HAP-1 (cell line): ENCODE data around the gene PTX4.
"Not testable (repeated sequence)": the region's sequence is repeated elsewhere in the genome, so short reads cannot be mapped to it uniquely, and the experiment has no call there.

Experiments
- DNase-seq, 2 experiments: peaks; one replicate each; pipeline ENCODE4 v3.0.0-alpha.2; 2016 to 2020; ENCODE audit warnings: low spot score in 2 of 2
- H3K27me3 ChIP-seq: fragments of 250-450 bp; sonication (Bioruptor Pico); 2 replicates; pipeline ENCODE4 v1.5.1; 2020; ENCODE audit warnings: low read depth, mild to moderate bottlenecking, moderate library complexity
- H3K36me3 ChIP-seq: fragments of 250-450 bp; sonication (Bioruptor Pico); replicated peaks from 2 replicates; pipeline ENCODE4 v1.5.1; 2020; ENCODE audit warnings: mild to moderate bottlenecking
- H3K4me1 ChIP-seq: fragments of 250-450 bp; sonication (Bioruptor Pico); 2 replicates; pipeline ENCODE4 v1.5.1; 2020; ENCODE audit warnings: mild to moderate bottlenecking
- H3K4me3 ChIP-seq: fragments of 250-450 bp; sonication (Bioruptor Pico); 2 replicates; pipeline ENCODE4 v1.5.1; 2020; ENCODE audit warnings: mild to moderate bottlenecking, moderate library complexity
- H3K9me3 ChIP-seq: fragments of 250-450 bp; sonication (Bioruptor Pico); 2 replicates; pipeline ENCODE4 v1.5.1; 2020; ENCODE audit warnings: mild to moderate bottlenecking, moderate library complexity
- in situ Hi-C: fragments of 300-500 bp; cut with MboI; formaldehyde crosslinking; loops from 3 replicates; pipeline ENCODE4 v1.14.3; 2020; ENCODE audit warnings: low sequenced_read_pairs, inconsistent platforms, mixed read lengths

PTX4 gene

DNA sequence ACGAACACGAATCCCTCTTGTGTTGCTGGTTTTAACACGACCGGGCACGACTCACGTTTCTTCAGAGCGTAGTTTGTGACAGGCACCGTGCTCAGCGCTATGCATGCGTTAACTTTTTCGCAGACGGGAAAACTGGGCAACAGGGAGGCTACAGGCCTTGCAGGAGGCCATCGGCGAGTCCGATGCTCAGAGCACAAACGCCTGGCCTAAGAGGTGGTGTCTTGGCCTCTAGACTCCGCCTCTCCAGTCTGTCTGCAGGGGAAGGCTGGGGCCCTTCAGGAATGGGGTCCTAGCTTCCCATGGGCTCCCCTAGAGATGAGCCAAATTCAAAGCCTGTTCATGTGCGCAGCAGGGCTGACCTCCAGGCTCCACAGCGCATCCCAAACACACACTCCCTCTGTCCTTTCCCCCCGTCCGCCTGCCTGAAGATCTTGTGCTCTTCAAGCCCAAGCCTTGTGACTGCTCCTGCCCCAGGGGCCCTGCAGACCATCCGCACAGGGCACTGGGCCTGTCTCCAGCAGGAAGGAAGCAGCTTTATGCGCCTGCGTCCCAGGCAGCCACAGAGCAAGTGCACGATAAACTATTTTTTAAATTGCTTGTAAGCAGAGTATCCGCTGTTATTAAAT, 17.1 kb downstream of the PTX4 start:
- Histone ChIP-seq H3K9me3 (no peaks in the 10 kb centered on the region), H3K4me1 (peaks cover 16% of the 10 kb centered on the region)

DNA sequence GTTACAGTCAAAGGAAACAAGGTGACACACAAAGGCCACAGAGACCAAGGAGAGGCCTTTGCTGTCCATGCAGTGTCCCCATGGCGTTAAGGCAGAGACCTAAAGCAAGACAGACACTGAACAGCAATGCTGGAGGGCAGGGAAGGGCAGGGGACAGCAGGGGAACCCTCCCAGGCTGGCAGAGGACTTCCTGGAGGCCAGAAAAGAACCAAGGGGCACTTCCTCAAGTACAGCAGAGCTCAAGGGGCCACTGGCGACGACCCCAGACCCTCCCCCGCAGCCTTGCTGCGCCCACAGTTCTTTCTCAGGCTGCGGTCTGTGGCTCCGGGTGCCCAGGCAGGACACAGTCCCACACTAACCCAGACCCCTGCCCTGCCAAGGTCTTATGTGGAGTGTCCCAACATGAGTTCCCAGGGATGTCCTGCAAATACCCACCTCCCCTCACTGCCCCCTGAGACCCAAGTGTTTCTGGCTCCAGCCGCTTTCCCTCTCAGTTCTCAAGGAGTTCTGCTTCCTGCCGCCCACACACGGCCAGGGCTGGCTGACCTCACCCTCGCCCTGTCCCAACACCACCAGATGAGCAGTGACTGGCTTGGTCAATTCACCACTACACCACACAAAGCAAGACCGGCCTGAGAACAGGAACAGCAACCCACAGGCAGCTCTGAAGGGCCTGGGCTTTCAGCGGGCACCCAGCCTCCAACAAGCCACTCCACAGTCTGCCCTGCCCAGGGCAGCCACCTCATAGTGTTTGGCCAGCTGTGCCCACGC, 18.1 kb downstream of the PTX4 start:
- Histone ChIP-seq H3K4me3 (no peak overlapping the region), H3K9me3 (no peaks in the 10 kb centered on the region), H3K27me3 (no peaks in the 10 kb centered on the region), H3K36me3 (no peaks in the 10 kb centered on the region), H3K4me1 (peaks cover 15% of the 10 kb centered on the region)
- DNase-seq: no peak
- in situ Hi-C loops: no loop called here

More for the DNA sequence above, 17.1 kb downstream of the PTX4 start:
- H3K36me3 ChIP-seq: no peaks in the 10 kb centered on the region
- H3K4me3 ChIP-seq: no peak overlapping the region
- H3K27me3 ChIP-seq: no peaks in the 10 kb centered on the region
- no peak for DNase-seq
- in situ Hi-C loops: no loop called here

DNA sequence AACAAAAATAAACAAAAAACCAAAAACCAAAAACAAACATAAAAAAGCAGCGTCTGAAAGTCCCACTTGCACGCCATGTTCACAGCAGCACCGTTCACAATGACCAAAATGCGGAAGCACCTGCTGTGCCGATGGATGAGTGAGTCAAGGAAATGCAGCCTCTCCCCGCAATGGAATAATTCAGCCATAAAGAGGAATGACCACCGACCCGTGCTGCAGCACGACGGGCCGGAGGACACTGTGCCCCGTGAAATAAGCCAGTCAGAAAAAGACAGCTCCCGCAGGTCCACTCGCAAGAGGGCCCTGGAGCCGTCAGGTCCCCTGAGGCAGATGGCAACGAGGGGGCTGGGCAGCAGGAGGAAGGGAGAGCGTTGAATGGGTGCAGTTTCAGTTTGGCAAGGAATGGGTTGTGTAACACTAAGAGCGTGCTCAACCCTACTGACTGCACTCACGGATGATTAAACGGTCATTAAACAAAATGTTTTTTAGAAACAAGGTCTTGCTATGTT, 19.0 kb downstream of the PTX4 start:
- H3K9me3 ChIP-seq: no peaks in the 10 kb centered on the region
- in situ Hi-C loops: no loop called here
- H3K36me3 ChIP-seq: no peaks in the 10 kb centered on the region
- no peak overlapping the region for H3K4me3 ChIP-seq
- no peak for DNase-seq
- H3K27me3 ChIP-seq: no peaks in the 10 kb centered on the region
- H3K4me1 ChIP-seq: peaks cover 8% of the 10 kb centered on the region

DNA sequence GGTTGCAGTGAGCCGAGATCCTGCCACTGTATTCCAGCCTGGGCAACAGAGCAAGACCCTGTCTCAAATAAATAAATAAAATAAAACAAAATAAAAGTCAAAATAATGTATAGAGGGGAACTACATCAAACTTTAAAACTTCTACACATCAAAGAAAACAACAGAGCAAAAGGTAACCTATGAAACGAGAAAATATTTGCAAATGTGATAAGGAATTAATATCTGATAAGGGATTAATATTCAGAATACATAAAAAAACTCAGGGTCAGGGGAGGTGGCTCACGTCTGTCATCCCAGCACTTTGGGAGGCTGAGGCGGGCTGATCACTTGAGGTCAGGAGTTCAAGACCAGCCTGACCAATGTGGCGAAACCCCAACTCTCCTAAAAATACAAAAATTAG, 19.6 kb downstream of the PTX4 start:
- in situ Hi-C loops, H3K4me1 ChIP-seq, H3K36me3 ChIP-seq, H3K4me3 ChIP-seq, DNase-seq, H3K9me3 ChIP-seq, H3K27me3 ChIP-seq: not testable (repeated sequence)

DNA sequence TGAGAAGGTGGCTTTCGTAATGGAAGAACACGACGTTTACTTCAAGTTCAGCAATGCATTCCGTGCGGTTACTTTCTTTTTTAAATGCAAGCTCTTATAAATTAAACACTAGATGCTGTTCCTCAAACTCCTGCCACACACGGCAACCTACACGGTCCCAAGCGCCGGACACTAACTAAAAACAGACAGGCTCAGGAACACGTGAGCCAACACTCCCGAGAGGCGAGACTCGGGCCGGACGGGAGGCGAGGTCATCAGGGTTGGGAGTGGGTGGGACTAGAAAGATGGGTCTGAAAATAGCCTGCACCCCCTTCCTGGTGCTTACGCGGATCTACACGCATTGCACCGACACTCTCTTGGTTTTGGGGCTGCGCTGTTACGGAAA, 20.3 kb downstream of the PTX4 start:
- no peaks in the 10 kb centered on the region; the same call in 1 of the 2 replicates for H3K4me1 ChIP-seq
- H3K36me3 ChIP-seq: no peaks in the 10 kb centered on the region
- in situ Hi-C loops: no loop called here
- DNase-seq: no peak
- H3K27me3 ChIP-seq: no peaks in the 10 kb centered on the region
- H3K9me3 ChIP-seq: no peaks in the 10 kb centered on the region
- H3K4me3 ChIP-seq: no peak overlapping the region

DNA sequence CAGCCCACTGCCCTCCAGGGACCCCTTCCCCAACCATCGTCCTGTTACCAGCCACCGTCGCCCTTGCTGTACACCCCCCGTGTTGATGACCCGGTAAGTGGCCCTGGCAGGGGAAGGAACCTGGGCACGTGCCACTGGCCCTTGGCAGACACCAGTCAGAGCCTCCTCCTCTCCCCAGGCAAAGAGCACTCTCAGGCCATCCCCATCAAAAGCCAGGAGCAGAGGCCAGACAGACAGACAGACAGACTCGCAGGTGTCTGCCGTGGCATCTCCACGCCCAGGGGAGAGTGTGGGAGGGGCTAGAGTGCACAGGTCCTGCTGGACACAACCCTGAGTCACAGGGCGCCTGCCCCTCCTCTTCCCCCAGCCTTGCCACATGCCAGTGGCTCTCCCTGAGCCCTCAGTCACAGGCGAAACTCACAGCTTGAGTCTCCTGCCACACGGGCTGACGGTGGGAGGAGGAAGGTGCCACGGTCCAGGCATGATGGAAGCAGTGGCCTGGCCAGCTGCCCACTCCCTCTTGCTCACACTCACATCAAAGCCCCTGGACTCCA, 21.7 kb downstream of the PTX4 start:
- Histone ChIP-seq H3K27me3 (no peaks in the 10 kb centered on the region), H3K4me1 (no peaks in the 10 kb centered on the region), H3K9me3 (no peaks in the 10 kb centered on the region), H3K36me3 (no peaks in the 10 kb centered on the region), H3K4me3 (no peak overlapping the region)
- DNase-seq: no peak
- in situ Hi-C loops: no loop called here

DNA sequence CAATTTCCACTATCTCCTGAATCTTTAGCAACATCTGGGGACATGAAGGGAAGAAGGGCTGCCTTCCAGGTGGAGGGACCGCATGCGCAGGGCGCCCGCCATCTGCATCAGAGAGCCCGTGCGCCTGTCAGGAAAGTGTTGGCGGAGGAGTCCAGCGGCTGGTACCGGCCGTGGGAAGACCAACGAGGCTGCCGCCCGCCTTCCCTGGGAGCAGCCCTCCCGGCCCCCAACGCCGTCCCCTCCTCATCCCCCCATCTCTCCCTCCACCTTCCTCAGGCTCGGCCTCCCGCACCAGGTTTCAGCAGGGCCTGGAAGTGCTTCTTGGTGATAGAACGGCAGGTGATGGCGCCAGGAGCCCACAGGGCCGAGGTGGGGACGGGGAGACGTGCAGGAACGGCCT, 22.7 kb downstream of the PTX4 start:
- Histone ChIP-seq H3K4me1 (no peaks in the 10 kb centered on the region), H3K9me3 (no peaks in the 10 kb centered on the region), H3K4me3 (no peak overlapping the region), H3K27me3 (no peaks in the 10 kb centered on the region), H3K36me3 (peaks cover 5% of the 10 kb centered on the region; the same call in 1 of the 2 replicates)
- in situ Hi-C loops: no loop called here
- DNase-seq: no peak

DNA sequence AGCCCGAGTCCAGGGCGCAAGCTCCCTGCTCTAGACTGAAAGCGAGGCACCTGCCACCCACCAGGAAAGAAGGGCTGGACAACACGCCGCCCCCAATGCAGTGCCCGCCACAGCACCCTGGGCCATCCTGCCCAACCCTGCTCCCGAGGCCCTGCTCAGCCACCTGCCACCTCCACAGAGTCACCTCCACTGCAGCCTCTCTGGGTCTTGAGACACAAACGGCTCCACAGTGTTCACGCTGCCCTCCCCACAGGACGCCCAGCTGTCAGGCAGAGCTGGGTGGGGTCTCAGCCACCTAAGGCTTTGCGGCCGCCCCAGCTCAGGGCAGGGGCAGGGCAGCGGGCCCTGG, 23.2 kb downstream of the PTX4 start:
- Histone ChIP-seq H3K4me1 (no peaks in the 10 kb centered on the region), H3K9me3 (no peaks in the 10 kb centered on the region), H3K27me3 (no peaks in the 10 kb centered on the region), H3K4me3 (no peak overlapping the region), H3K36me3 (peaks cover 9% of the 10 kb centered on the region; the same call in 1 of the 2 replicates)
- DNase-seq: no peak
- in situ Hi-C loops: no loop called here

DNA sequence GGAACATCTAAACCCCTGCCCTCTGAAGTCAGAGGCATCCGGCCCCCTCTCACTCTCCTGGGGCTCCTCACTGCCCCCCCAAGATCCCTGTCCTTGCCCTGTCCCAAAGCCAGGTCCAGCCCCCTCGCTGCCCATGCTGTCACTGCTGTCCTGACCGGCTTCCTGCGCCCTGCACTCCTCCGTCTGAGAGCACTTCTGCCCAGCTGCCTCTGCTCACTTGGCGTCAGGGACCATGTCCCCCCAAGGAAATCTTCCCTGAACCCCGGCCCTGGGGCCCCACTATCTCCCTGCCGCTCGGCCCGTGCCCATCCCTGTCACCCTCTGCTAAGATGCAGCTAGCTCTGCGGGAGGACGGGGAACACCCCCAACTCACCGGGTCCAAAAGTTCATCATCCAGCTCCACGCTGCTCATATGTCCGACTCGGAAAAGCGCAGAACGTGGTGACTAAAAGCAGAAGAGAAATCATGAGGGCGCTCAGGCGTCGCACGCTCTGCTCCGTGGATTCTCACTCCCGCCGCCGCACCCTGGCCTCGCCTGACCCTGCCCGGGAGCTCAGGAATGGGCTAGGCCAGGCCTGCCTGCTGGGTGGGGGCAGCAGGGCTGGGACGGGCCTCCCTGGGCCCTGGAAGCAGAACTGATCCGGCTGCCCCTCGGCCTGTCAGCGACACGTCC, 23.7 kb downstream of the PTX4 start:
- no peaks in the 10 kb centered on the region for H3K4me1 ChIP-seq

DNA sequence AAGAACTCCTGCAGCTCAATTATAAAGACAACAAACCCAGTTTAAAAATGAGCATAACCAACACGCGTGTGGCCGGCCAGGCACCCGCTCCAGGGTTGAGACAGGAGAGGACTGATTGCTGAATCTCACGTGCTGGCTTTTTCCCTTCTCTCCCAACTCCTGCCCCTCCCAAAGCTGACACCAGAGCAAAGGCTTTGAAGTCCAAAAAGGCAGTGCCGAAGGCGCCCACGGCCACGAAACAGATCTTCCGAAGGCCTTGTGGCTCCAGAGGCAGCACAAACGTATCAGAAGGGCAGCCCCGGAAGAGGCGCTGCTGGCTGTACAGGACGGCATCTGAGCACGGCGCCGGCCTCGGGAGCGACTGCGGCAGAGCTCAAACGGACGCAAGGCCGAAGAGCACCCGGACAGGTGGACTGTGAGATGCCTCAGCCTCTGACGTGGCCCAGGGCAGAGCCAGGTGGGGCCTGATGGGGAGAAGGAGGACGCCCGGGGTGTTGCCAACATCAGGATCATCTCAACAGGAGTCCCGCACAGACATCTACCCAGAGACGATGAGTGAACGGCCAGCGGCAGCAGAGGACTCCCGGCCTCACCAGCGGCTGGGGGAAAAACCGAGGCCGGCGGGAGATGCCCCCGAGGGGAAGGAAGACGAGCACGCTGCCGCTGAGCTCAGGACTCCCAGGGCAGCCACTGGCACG, 24.4 kb downstream of the PTX4 start:
- H3K27me3 ChIP-seq: no peaks in the 10 kb centered on the region
- no peak for DNase-seq
- no peak overlapping the region for H3K4me3 ChIP-seq
- no peaks in the 10 kb centered on the region for H3K9me3 ChIP-seq
- peaks cover 9% of the 10 kb centered on the region; the same call in 1 of the 2 replicates for H3K36me3 ChIP-seq
- in situ Hi-C loops: no loop called here
- H3K4me1 ChIP-seq: no peaks in the 10 kb centered on the region

More for the DNA sequence above, 23.7 kb downstream of the PTX4 start:
- Histone ChIP-seq H3K9me3 (no peaks in the 10 kb centered on the region), H3K4me3 (no peak overlapping the region), H3K36me3 (peaks cover 9% of the 10 kb centered on the region; the same call in 1 of the 2 replicates), H3K27me3 (no peaks in the 10 kb centered on the region)
- in situ Hi-C loops: no loop called here
- no peak for DNase-seq

DNA sequence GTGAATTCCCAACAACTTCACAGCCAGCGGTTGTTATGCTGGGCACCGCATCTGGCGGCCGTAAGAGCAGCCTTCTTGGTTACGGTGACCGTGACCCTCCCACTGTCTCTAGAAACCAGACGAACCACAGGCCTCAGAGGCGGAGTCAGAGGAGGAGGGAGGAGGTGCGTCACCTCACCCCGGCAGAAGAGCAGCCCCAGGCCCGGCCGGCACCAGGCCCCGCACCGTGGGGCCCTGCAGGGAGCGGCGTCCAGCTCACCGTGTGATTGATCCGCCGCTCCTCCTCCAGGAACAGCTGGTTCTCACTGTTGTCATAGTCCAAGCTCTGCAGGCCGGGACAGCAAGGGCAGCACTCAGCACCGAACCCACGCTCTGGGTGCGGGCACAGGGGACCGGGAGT, 27.6 kb downstream of the PTX4 start:
- peaks cover 9% of the 10 kb centered on the region; the same call in 1 of the 2 replicates for H3K36me3 ChIP-seq
- H3K27me3 ChIP-seq: no peaks in the 10 kb centered on the region
- H3K4me3 ChIP-seq: no peak overlapping the region
- no peaks in the 10 kb centered on the region for H3K9me3 ChIP-seq
- DNase-seq: no peak
- H3K4me1 ChIP-seq: no peaks in the 10 kb centered on the region
- in situ Hi-C loops: no loop called here

DNA sequence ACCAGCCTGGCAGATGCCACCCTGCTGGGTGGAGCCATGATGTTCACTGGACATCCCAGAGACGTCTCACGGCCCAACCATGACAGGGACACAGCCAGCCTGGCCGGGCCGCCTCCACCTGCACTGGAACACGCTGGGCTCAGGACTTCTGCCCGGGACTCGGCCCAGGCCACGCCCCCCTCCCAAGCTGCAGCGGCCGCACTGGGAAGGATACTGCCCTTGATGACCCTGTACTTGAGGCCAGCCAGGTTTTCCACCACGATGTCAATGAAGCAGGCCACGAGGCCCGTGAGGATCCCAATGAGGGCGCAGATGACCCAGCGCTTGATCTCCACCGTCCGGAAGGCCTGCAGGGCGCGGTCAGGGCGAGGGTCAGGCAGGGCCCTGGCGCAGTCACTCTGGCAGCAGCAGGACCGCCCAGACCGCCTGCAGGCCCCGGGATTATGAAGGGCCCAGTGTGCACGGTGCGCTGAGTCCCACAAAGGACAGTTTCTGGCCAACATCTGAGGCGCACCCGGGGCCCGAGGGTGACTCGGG, 28.1 kb downstream of the PTX4 start:
- Histone ChIP-seq H3K9me3 (no peaks in the 10 kb centered on the region), H3K4me1 (no peaks in the 10 kb centered on the region), H3K27me3 (no peaks in the 10 kb centered on the region), H3K4me3 (no peak overlapping the region), H3K36me3 (peaks cover 9% of the 10 kb centered on the region; the same call in 1 of the 2 replicates)
- in situ Hi-C loops: no loop called here
- DNase-seq: no peak

DNA sequence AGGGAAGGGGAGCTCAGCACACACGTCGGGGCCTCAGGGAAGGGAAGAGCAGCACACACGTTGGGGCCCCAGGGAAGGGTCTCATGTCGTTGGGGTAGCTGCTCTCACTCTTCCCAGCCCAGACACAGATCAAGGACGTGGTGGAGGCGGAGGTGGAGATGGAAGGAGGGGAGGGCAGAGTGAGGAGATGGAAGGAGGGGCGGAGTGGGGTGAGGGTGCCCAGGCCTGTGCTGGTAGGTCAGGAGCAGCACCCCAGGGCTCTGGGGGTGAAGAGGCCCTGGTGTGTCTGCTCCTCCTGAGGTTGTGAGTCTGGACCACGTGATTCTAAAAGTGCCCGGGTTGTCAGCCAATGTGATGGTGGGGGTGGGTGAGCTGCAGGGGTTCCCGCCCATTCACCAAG, 28.8 kb downstream of the PTX4 start:
- DNase-seq: no peak

More for the DNA sequence above, 28.8 kb downstream of the PTX4 start:
- peaks cover 12% of the 10 kb centered on the region; the same call in 1 of the 2 replicates for H3K36me3 ChIP-seq
- H3K4me3 ChIP-seq: no peak overlapping the region
- no peaks in the 10 kb centered on the region for H3K9me3 ChIP-seq
- in situ Hi-C loops: no loop called here
- no peaks in the 10 kb centered on the region for H3K4me1 ChIP-seq
- H3K27me3 ChIP-seq: no peaks in the 10 kb centered on the region
